GM18907 (cell line): ENCODE results near the gene SRGAP2B.
"Not testable (repeated sequence)": the region's sequence is repeated elsewhere in the genome, so short reads cannot be mapped to it uniquely, and the experiment has no call there.

Experiments used
- ATAC-seq: cut with Tn5 transposase; IDR thresholded peaks from one replicate; pipeline ENCODE4 v1.9.1; 2021; ENCODE audit warnings: mild to moderate bottlenecking, moderate library complexity; ENCODE audit not compliant: unreplicated experiment

SRGAP2B gene

DNA sequence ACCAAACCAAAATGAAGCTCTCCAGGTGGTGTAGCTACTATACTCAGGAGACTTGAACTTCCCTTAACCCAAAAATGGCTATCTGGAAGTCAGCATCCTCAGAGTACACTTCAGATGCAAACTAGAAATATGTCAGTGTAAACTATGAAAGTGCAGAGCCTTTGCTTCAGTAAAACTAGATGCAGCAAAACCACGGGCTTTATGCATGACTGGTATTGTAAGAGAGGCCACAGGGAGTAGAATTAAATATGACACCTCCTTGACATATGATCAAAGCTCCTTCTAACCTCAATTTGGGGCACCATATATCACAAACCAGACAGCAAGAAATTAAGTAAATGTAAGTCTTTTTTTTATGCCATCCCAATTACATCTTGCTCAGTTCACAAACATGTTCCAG lies 47.6 kb downstream of the SRGAP2B start:
- not testable (repeated sequence) for ATAC-seq

DNA sequence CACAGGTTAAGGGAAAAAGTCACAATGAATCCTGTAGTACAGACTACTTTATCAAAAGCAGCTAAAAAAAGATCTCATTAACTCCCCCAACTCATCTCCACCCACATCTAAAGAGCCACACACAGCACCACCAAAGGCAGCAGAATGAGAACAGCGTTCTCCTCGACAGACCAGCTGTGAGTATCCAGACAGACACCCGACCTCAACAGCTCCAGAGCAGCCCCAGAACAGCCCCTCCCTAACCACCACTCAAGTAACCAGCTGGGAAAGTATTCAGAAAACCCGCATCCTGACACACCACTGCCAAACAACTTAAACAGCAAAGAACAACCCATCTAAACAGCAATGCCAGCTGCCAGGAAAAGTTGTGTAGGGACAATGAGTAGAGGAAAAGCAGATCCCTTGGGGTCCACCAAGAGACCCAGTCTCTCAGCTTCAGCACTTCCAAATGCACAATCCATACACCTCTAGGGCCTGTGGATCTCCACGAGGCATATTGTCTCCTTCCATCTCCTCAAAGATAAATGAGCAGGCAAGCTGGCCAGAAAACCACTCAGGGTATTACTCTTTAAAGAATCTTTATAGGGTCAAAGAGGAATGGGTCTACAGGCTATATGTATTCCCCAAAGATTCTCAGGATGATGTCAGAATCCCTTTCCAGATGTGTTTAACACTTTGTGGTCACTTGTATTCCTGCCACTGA lies 49.4 kb downstream of the SRGAP2B start:
- ATAC-seq, result not testable (repeated sequence)

GRCh38 chr1:145041519-145041918 lies 53.6 kb downstream of the SRGAP2B start:
- ATAC-seq, result peak; percentile 84

DNA sequence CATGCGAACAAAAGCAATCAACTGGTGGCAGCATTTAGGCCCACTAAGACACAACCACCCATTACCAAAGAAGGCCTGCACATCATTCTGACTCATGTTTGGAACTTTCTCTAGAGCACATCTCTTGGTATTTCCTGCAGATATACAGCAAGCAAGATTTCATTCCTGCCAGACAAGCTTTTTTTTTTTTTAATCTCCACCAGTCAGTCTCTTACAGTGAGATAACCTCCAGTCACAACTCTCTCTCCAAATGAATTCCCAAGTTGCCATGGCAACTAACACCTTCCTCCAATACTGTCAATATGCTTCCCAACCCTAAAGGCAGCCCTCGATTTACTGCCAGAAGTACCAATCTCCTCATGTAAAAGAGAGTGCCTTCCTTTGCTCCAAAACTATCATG lies 59.1 kb downstream of the SRGAP2B start:
- not testable (repeated sequence) for ATAC-seq

GRCh38 chr1:145033523-145033922 lies 61.6 kb downstream of the SRGAP2B start:
- not testable (repeated sequence) for ATAC-seq

- not testable (repeated sequence) for ATAC-seq
Observed at GRCh38 chr1:145027251-145027650, 67.9 kb downstream of the SRGAP2B start.

- not testable (repeated sequence) for ATAC-seq
Observed at GRCh38 chr1:145025286-145025685, 69.8 kb downstream of the SRGAP2B start.

DNA sequence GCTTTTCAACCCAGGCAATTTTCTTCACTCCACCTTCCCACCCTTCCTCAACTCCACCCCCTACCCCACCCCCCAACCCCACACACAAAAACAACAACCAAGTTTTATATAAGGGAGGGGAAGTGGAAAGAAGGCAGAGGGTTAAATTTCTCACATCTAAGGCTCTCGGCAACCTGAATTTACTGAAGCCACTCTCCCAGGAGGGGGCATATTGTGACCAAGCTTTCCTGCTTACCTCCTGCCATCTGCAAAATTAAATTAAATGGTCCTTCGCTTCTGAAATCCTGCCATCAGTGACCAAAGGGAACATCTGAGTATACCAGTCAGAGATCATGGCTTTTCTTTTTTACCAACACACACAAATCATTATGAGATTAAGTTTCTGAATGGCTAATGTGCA lies 72.9 kb downstream of the SRGAP2B start:
- not testable (repeated sequence) for ATAC-seq

DNA sequence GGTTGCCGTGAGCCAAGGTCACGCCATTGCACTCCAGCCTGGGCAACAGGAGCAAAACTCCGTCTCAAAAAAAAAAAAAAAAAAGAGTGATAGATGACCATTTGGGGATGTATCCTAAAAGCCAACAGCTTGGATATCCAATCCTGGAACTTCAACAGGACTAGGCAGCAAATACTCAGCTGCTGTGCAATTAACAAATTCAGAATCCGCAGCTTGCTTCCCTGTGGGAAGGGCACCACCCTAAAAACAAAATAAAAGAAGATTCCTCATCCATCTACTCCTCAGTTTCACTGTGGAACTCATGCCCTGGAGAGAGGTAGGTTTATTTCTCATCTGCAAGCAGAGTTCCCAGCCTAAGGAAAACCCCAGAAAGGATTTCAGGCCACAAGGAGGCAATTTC lies 73.4 kb downstream of the SRGAP2B start:
- not testable (repeated sequence) for ATAC-seq

DNA sequence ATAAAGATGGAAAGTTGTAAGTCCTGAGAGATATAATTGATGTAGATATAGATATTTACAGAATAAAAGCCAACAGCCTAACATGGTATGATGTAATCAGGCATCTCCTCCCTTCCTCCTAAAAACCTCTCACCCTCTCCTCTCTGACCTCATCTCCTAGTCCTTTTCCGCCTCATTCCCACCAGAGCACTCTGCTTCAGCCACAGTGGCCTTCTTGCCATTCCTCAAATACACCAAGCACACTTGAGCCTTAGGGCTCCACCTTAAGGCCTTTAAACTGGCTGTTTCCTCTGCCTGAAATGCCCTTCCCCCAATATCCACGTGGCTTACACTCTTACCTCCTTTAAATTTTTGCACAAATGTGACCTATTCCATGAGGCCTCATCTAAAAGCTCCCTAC lies 75.4 kb downstream of the SRGAP2B start:
- ATAC-seq, result not testable (repeated sequence)

DNA sequence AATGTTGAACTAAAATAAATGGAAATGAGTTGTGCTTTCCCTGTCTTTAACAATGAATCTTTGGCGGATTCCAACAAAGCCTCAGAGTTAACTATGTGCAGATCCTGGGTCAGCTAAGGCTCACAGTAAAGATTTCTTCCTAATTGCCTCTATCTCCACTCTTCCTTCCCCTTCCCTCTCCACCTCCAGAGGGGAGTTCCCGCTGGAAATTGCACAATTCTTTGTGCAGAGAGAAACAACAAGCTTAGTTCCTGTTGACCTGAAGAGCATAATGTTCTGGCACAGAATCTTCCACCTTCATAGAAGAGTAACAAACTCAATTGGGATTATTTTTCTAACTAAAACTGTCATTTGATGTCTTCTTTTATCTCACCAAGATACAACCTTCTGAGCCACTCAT lies 77.4 kb downstream of the SRGAP2B start:
- not testable (repeated sequence) for ATAC-seq

- not testable (repeated sequence) for ATAC-seq
Observed at GRCh38 chr1:145016492-145016862, 78.7 kb downstream of the SRGAP2B start.

GRCh38 chr1:145015744-145016491 lies 79.2 kb downstream of the SRGAP2B start:
- peak; percentile 81 for ATAC-seq

DNA sequence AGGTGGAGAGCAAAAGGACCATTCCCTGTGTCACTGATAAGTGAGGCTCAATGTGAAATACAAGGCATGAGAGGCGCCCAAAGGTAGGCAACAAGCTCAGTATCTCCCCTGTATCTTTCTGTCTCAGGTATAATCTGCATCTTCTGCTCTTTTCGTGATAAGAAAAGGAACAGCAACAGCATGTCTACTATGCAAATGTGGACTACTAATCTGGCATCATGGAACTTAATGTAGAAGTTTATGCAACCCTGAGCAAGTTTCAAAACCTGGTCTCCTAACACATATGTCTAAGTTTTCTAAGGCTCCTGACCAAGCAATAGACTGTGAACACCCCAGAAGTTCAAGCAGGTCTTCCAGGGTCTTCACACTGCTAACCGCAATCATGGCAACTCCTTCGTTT lies 81.8 kb downstream of the SRGAP2B start:
- ATAC-seq, result not testable (repeated sequence)

GRCh38 chr1:145011811-145012210 lies 83.3 kb downstream of the SRGAP2B start:
- not testable (repeated sequence) for ATAC-seq

- not testable (repeated sequence) for ATAC-seq
Observed at GRCh38 chr1:145010580-145010979, 84.5 kb downstream of the SRGAP2B start.

GRCh38 chr1:145009928-145010327 lies 85.2 kb downstream of the SRGAP2B start:
- not testable (repeated sequence) for ATAC-seq

DNA sequence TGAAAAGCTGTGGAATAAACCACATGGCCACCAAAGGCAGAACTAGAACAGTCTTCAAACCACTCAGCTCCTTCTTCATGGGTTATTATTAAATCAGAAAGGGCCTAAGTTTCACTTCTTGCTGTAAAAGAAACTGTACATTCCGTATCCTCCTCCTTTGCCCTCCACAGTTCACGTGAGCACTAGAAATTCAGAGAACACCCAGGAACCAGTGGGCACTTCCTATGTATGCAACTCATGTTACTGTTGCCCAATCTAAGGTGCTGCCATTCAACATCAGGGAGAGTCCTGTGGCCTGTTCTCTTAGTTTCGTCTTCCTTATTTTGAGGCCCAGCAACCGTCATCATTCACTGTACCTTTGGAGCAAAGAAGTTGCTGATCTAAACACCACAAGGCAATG lies 86.7 kb downstream of the SRGAP2B start:
- ATAC-seq, result peak; percentile 76

DNA sequence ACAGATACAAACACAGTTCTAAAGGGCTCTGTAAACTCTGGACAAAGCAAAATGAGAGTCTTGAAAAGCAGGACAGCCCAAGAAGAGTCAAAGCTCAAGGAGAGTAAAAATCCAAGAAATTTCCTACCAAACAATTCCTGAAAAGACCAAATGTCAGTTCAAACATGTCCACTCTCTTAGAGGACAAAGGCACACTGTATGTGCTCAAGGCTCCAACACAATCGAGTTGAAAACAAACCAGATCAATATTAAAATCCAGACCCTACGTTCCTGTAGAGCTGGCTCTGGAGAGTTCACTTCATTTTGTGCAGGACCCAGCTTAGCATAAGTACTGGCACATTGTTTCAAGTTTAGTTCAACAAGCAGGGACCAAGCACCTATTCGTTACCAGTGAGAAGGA lies 90.0 kb downstream of the SRGAP2B start:
- ATAC-seq, result not testable (repeated sequence)

DNA sequence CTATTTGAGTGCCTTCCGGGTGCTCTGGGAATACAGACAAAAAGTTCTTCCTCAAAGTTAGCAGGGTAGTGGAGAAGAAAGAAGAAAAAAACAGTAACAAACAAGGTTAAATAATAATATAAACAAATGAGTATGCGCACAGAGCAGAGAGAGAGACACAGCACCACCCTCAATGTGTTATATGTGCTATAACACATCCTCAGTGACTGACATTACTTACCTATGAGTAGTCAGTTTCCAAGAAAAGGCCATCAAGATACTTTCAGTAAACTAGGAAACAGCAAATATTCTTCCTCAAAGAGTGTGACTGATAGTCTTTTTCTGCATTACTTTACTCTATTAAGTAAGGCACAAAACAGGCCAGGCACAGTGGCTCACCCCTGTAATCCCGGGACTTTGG lies 93.7 kb downstream of the SRGAP2B start:
- not testable (repeated sequence) for ATAC-seq

DNA sequence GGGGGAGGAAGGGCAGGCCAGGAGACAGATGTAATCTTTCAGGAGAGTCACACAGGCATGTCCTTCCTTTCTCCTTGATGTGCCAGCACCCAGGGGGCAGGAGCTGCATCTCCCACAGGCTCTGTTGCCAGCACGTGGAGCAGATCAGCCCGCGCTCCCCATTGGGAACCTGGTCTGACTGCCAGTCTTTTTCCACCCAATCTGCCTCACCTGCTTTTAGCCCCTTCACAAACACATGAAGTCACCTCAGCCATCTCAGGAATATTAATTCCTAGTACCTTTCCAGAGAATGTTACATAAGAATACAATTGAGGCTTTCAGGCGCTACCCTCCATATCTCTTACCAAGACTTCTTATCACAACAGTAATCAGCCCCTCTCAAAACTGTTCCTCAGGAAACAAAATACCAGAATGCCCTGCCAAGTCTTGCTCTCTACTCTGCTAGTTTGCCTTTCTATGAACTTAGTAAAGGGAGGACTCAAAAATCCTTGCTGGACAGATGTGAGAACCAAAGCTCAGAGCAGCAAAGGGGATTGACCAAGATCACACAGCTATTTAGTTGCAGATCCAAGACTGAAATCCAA lies 94.3 kb downstream of the SRGAP2B start:
- ATAC-seq, result not testable (repeated sequence)
